Kidney epithelial cell (primary cell): Measurements from ENCODE around the gene MINK1. TPM values are rescaled to one million over a fixed set of nuclear protein-coding genes. Genes with fewer than 3 reads are reported as not detected.

Experiments used
- DNase-seq: peaks from one replicate; pipeline ENCODE4 v3.0.0-alpha.2; 2010; ENCODE audit warnings: low read depth
- H3K27me3 ChIP-seq: 2 replicates; pipeline ENCODE4 v1.6.0; 2011; ENCODE audit warnings: low read length; ENCODE audit not compliant: control insufficient read depth, insufficient read depth
- H3K36me3 ChIP-seq: 2 replicates; pipeline ENCODE4 v1.5.1; 2011; ENCODE audit warnings: low read length; ENCODE audit not compliant: control insufficient read depth, insufficient read depth
- H3K4me3 ChIP-seq: 2 replicates; pipeline ENCODE4 v1.5.1; 2011; ENCODE audit warnings: low read depth, mild to moderate bottlenecking, control low read depth, low read length
- total RNA-seq: library from RNA; depleted of rRNA; stranded (reverse); fragments of >200 nt; gene quantifications from 2 replicates; pipeline ENCODE4 v1.2.3, GENCODE V29; 2015
- TF ChIP-seq, protein P1 (sequence below): IDR thresholded peaks from 2 replicates; pipeline ENCODE4 v1.5.1; 2011; ENCODE audit warnings: mild to moderate bottlenecking, moderate library complexity, low read length, control low read depth, inconsistent platforms; ENCODE audit not compliant: insufficient read depth, poor library complexity, severe bottlenecking

The MINK1 gene
- 36.1 and 38.3 TPM in 2 replicates for total RNA-seq

- peak within 1 kb of the TSS; percentile 96 for H3K4me3 ChIP-seq
- TF ChIP-seq, protein P1, sequence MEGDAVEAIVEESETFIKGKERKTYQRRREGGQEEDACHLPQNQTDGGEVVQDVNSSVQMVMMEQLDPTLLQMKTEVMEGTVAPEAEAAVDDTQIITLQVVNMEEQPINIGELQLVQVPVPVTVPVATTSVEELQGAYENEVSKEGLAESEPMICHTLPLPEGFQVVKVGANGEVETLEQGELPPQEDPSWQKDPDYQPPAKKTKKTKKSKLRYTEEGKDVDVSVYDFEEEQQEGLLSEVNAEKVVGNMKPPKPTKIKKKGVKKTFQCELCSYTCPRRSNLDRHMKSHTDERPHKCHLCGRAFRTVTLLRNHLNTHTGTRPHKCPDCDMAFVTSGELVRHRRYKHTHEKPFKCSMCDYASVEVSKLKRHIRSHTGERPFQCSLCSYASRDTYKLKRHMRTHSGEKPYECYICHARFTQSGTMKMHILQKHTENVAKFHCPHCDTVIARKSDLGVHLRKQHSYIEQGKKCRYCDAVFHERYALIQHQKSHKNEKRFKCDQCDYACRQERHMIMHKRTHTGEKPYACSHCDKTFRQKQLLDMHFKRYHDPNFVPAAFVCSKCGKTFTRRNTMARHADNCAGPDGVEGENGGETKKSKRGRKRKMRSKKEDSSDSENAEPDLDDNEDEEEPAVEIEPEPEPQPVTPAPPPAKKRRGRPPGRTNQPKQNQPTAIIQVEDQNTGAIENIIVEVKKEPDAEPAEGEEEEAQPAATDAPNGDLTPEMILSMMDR = no peak
- DNase-seq = peak; percentile 61
- H3K36me3 ChIP-seq = no peaks in the 10 kb centered on the region
- no peaks in the 10 kb centered on the region for H3K27me3 ChIP-seq
Observed at GRCh38 chr17:4833178-4833940, at the start of gene MINK1. MINK1 (plus strand) TSS chr17:4833340; CDS start chr17:4833584, 244 bp downstream.

GRCh38 chr17:4785311-4786105 lies 47.6 kb upstream of the MINK1 start:
- peaks cover 58% of the 10 kb centered on the region for H3K27me3 ChIP-seq
- TF ChIP-seq, protein P1 = no peak
- H3K4me3 ChIP-seq = no peak overlapping the region
- no peaks in the 10 kb centered on the region for H3K36me3 ChIP-seq
- DNase-seq = no peak

GRCh38 chr17:4786106-4786511 lies 47.0 kb upstream of the MINK1 start, which contains the start of gene VMO1:
VMO1 (minus strand) TSS chr17:4786364; CDS start chr17:4786352, 12 bp downstream.
- TF ChIP-seq, protein P1 = no peak
- no peak within 1 kb of the TSS for H3K4me3 ChIP-seq
- peaks cover 55% of the 10 kb centered on the region for H3K27me3 ChIP-seq
- H3K36me3 ChIP-seq = no peaks in the 10 kb centered on the region
- DNase-seq = no peak

- Histone ChIP-seq H3K36me3 (no peaks in the 10 kb centered on the region), H3K27me3 (peaks cover 55% of the 10 kb centered on the region), H3K4me3 (no peak overlapping the region)
- TF ChIP-seq, protein P1 = no peak
- no peak for DNase-seq
Observed at GRCh38 chr17:4786516-4786915, 46.6 kb upstream of the MINK1 start.

GRCh38 chr17:4788159-4788806 lies 44.9 kb upstream of the MINK1 start:
- DNase-seq = no peak
- Histone ChIP-seq H3K36me3 (no peaks in the 10 kb centered on the region), H3K4me3 (no peak overlapping the region), H3K27me3 (peaks cover 45% of the 10 kb centered on the region)
- TF ChIP-seq, protein P1 = no peak
